ENCODE measurements around the gene PSMD6. TPM values are rescaled to one million over a fixed set of nuclear protein-coding genes. Genes with fewer than 3 reads are reported as not detected.

The PSMD6 gene
- total and polyA plus RNA-seq, 2 donors (not counting 1 experiment from before 2014, with no cell fraction given), result 79.1 to 89.0 TPM

- TF ChIP-seq CTCF (conservative IDR thresholded peaks at IDR 0.05 in 1 of 2, IDR thresholded peaks at IDR 0.05 in 1 of 2; ENCODE audit: low read depth in 1 of 2, low read length in 2 of 2) (no peak), EZH2 (IDR thresholded peaks at IDR 0.05; ENCODE audit: low read length, missing control alignments) (no peak)
- Histone ChIP-seq H3K4me2 (ENCODE audit: extremely low read depth, insufficient read depth, low read length) (no peak overlapping the region), H2AFZ (ENCODE audit: low read length) (no peak overlapping the region), H3K4me3 (replicated peaks in 1 of 4; ENCODE audit: control extremely low read depth in 1 of 4, insufficient read depth in 1 of 4, low read depth in 3 of 4, low read length in 4 of 4) (no peak overlapping the region), H3K27me3 (ENCODE audit: control insufficient read depth, insufficient read depth, low read length) (no peaks in the 10 kb centered on the region), H3K9ac (ENCODE audit: insufficient read depth, low read length) (no peak overlapping the region), H3K4me1 (ENCODE audit: control insufficient read depth, extremely low read depth, insufficient read depth, low read length) (no peaks in the 10 kb centered on the region), H3K79me2 (ENCODE audit: control insufficient read depth, insufficient read depth, low read length) (no peaks in the 10 kb centered on the region), H3K9me3 (ENCODE audit: control insufficient read depth, insufficient read depth, low read depth, low read length) (no peaks in the 10 kb centered on the region), H4K20me1 (ENCODE audit: control insufficient read depth, extremely low read depth, insufficient read depth, low read length) (no peaks in the 10 kb centered on the region), H3K36me3 (ENCODE audit: control insufficient read depth, insufficient read depth, low read length) (peaks cover 5% of the 10 kb centered on the region), H3K27ac (ENCODE audit: insufficient read depth, low read length) (no peak overlapping the region)
- DNase-seq (ENCODE audit: low read depth in 2 of 2), result no peak
Measured at GRCh38 chr3:63998852-63999754, 24.2 kb downstream of the PSMD6 start.

GRCh38 chr3:63995086-63995485, 28.2 kb downstream of the PSMD6 start:
- Histone ChIP-seq H3K4me3 (replicated peaks in 1 of 4; ENCODE audit: control extremely low read depth in 1 of 4, insufficient read depth in 1 of 4, low read depth in 3 of 4, low read length in 4 of 4) (no peak overlapping the region), H3K27me3 (ENCODE audit: control insufficient read depth, insufficient read depth, low read length) (no peaks in the 10 kb centered on the region), H3K9ac (ENCODE audit: insufficient read depth, low read length) (no peak overlapping the region), H3K36me3 (ENCODE audit: control insufficient read depth, insufficient read depth, low read length) (peaks cover 4% of the 10 kb centered on the region), H4K20me1 (ENCODE audit: control insufficient read depth, extremely low read depth, insufficient read depth, low read length) (no peaks in the 10 kb centered on the region), H3K79me2 (ENCODE audit: control insufficient read depth, insufficient read depth, low read length) (no peaks in the 10 kb centered on the region), H3K9me3 (ENCODE audit: control insufficient read depth, insufficient read depth, low read depth, low read length) (no peaks in the 10 kb centered on the region), H3K4me2 (ENCODE audit: extremely low read depth, insufficient read depth, low read length) (no peak overlapping the region), H3K4me1 (ENCODE audit: control insufficient read depth, extremely low read depth, insufficient read depth, low read length) (no peaks in the 10 kb centered on the region), H2AFZ (ENCODE audit: low read length) (no peak overlapping the region), H3K27ac (ENCODE audit: insufficient read depth, low read length) (no peak overlapping the region)
- DNase-seq (ENCODE audit: low read depth in 2 of 2), result no peak
- no peak for TF ChIP-seq EZH2 (IDR thresholded peaks at IDR 0.05; ENCODE audit: low read length, missing control alignments)
- TF ChIP-seq CTCF (conservative IDR thresholded peaks at IDR 0.05 in 1 of 2, IDR thresholded peaks at IDR 0.05 in 1 of 2; ENCODE audit: low read depth in 1 of 2, low read length in 2 of 2), result no peak

GRCh38 chr3:63993653-63994079, 29.6 kb downstream of the PSMD6 start:
- no peak overlapping the region for H3K9ac ChIP-seq (ENCODE audit: insufficient read depth, low read length)

More at GRCh38 chr3:63993653-63994079, 29.6 kb downstream of the PSMD6 start:
- Histone ChIP-seq H3K79me2 (ENCODE audit: control insufficient read depth, insufficient read depth, low read length) (no peaks in the 10 kb centered on the region), H3K4me3 (replicated peaks in 1 of 4; ENCODE audit: control extremely low read depth in 1 of 4, insufficient read depth in 1 of 4, low read depth in 3 of 4, low read length in 4 of 4) (no peak overlapping the region), H3K36me3 (ENCODE audit: control insufficient read depth, insufficient read depth, low read length) (peaks cover 9% of the 10 kb centered on the region), H4K20me1 (ENCODE audit: control insufficient read depth, extremely low read depth, insufficient read depth, low read length) (no peaks in the 10 kb centered on the region), H3K4me1 (ENCODE audit: control insufficient read depth, extremely low read depth, insufficient read depth, low read length) (no peaks in the 10 kb centered on the region), H3K4me2 (ENCODE audit: extremely low read depth, insufficient read depth, low read length) (no peak overlapping the region), H3K9me3 (ENCODE audit: control insufficient read depth, insufficient read depth, low read depth, low read length) (no peaks in the 10 kb centered on the region), H3K27me3 (ENCODE audit: control insufficient read depth, insufficient read depth, low read length) (no peaks in the 10 kb centered on the region), H3K27ac (ENCODE audit: insufficient read depth, low read length) (no peak overlapping the region), H2AFZ (ENCODE audit: low read length) (no peak overlapping the region)
- no peak for TF ChIP-seq EZH2 (IDR thresholded peaks at IDR 0.05; ENCODE audit: low read length, missing control alignments)
- TF ChIP-seq CTCF (conservative IDR thresholded peaks at IDR 0.05 in 1 of 2, IDR thresholded peaks at IDR 0.05 in 1 of 2; ENCODE audit: low read depth in 1 of 2, low read length in 2 of 2), result peak; percentile 94 to 96
- peak; percentile 66 to 84 for DNase-seq (ENCODE audit: low read depth in 2 of 2)
